Measurements from ENCODE around the gene ARHGEF33. TPM values are rescaled to one million over a fixed set of nuclear protein-coding genes. Genes with fewer than 3 reads are reported as not detected.
"Not testable (repeated sequence)": the region's sequence is repeated elsewhere in the genome, so short reads cannot be mapped to it uniquely, and the experiment has no call there.

Gene ARHGEF33
- total and polyA plus RNA-seq, 10 donors, result 0.04 to 2.0 (median 0.40) TPM

DNA sequence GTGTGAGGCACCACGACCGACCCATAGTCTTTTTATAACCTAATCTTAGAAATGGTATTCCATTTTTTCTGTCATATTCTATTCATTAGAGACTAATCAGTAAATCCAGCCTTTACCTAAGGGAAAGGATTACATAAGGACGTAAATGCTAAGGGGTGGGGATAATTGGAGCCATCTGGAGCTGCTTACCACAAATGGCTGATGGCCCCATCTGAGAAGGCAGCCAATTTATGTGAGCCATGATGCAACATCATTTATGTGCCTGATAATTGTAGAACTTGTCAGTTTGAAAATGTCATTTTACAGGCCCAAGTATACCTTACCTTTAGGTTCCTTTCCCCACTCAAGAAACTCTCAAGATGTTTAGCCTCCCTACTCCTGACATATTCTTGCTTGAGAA, 44.0 kb downstream of the ARHGEF33 start:
- no peak for TF ChIP-seq POLR2AphosphoS5 (IDR thresholded peaks at IDR 0.05)
- TF ChIP-seq, protein P1, sequence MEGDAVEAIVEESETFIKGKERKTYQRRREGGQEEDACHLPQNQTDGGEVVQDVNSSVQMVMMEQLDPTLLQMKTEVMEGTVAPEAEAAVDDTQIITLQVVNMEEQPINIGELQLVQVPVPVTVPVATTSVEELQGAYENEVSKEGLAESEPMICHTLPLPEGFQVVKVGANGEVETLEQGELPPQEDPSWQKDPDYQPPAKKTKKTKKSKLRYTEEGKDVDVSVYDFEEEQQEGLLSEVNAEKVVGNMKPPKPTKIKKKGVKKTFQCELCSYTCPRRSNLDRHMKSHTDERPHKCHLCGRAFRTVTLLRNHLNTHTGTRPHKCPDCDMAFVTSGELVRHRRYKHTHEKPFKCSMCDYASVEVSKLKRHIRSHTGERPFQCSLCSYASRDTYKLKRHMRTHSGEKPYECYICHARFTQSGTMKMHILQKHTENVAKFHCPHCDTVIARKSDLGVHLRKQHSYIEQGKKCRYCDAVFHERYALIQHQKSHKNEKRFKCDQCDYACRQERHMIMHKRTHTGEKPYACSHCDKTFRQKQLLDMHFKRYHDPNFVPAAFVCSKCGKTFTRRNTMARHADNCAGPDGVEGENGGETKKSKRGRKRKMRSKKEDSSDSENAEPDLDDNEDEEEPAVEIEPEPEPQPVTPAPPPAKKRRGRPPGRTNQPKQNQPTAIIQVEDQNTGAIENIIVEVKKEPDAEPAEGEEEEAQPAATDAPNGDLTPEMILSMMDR (IDR thresholded peaks at IDR 0.05 in 8 of 11, conservative IDR thresholded peaks at IDR 0.05 in 3 of 11), result no peak
- no peak for TF ChIP-seq POLR2A (IDR thresholded peaks at IDR 0.05)
- Histone ChIP-seq H3K27ac (no peak overlapping the region), H3K9me3 (no peaks in the 10 kb centered on the region), H3K4me3 (no peak overlapping the region), H3K4me1 (no peaks in the 10 kb centered on the region), H3K27me3 (replicated peaks in 1 of 7) (no peaks in the 10 kb centered on the region), H3K36me3 (no peaks in the 10 kb centered on the region)
- DNase-seq, result no peak
- intact Hi-C loops (cut with DNase I; ENCODE audit: low total_unique reads), result no loop called here
- WGBS, 5 donors, result 92 to 96% (median 94%) methylated on average over 3 of the region's 3 CpGs

DNA sequence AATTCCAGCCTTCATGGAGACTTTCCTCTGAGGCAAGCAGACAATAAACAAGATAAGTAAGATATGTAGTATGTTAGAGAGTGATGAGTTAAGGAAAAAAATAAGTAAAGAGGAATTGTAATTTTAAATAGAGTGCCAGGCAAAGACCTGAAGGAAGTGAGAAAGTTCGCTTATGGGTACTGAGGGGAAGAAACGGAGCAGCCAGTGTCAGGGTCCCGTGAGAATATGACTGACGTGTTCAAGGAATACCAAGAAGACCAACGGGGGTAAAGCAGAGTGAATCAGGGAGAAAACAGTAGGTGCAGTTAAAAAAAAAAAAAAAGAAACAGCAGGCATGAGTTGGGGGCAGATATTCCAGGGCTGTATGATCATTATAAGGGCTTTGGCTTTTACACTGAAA, 45.1 kb downstream of the ARHGEF33 start:
- no peaks in the 10 kb centered on the region for H3K4me1 ChIP-seq
- no peak overlapping the region for H3K4me3 ChIP-seq
- TF ChIP-seq, protein P1 (IDR thresholded peaks at IDR 0.05 in 8 of 11, conservative IDR thresholded peaks at IDR 0.05 in 3 of 11), result no peak
- no peak for TF ChIP-seq POLR2AphosphoS5 (IDR thresholded peaks at IDR 0.05)
- no peak for TF ChIP-seq POLR2A (IDR thresholded peaks at IDR 0.05)
- H3K9me3 ChIP-seq, result no peaks in the 10 kb centered on the region
- H3K27ac ChIP-seq, result no peak overlapping the region
- no peak for DNase-seq
- 60 to 75% (median 74%) methylated on average over 5 of the region's 5 CpGs for WGBS, 5 donors
- intact Hi-C loops (cut with DNase I; ENCODE audit: low total_unique reads), result no loop called here
- no peaks in the 10 kb centered on the region for H3K36me3 ChIP-seq
- H3K27me3 ChIP-seq (replicated peaks in 1 of 7), result no peaks in the 10 kb centered on the region

DNA sequence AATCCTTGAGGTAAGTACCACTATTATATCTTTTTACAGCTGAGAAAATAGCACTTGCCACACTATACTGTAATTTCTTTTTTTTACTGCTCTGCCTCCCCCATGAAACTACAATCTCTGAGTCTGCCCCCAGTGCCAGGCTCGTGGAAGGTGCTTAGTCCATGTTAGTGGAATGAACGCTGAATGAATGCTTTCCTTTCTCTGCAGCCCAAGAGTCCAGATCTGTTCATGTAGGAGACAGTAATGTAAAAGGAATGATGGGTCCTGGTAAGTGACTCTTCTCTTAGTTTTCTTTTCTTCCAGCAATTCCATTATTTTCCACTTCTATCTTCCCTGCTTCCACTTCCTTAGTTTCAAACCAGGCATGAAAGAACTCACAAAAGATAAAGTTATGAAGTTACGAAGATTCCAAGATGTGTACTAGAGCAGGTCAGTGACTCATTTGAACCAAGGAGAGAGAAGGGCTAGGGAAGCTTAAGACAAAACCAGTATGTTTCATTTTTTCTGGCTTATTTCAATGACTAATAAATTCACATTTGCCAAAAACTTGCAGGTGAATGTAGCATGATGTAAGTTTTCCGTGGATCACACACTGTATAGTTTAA, 46.0 kb downstream of the ARHGEF33 start:
- Histone ChIP-seq H3K36me3 (no peaks in the 10 kb centered on the region), H3K4me3 (no peak overlapping the region), H3K4me1 (no peaks in the 10 kb centered on the region), H3K9me3 (no peaks in the 10 kb centered on the region), H3K27me3 (replicated peaks in 1 of 7) (no peaks in the 10 kb centered on the region), H3K27ac (no peak overlapping the region)
- intact Hi-C loops (cut with DNase I; ENCODE audit: low total_unique reads), result no loop called here
- DNase-seq, result no peak
- 88 to 90% (median 89%) methylated on average over 4 of the region's 4 CpGs for whole genome bisulfite sequencing, 5 donors
- TF ChIP-seq POLR2A (IDR thresholded peaks at IDR 0.05) (no peak), POLR2AphosphoS5 (IDR thresholded peaks at IDR 0.05) (no peak)
- TF ChIP-seq, protein P1 (IDR thresholded peaks at IDR 0.05 in 8 of 11, conservative IDR thresholded peaks at IDR 0.05 in 3 of 11), result no peak

DNA sequence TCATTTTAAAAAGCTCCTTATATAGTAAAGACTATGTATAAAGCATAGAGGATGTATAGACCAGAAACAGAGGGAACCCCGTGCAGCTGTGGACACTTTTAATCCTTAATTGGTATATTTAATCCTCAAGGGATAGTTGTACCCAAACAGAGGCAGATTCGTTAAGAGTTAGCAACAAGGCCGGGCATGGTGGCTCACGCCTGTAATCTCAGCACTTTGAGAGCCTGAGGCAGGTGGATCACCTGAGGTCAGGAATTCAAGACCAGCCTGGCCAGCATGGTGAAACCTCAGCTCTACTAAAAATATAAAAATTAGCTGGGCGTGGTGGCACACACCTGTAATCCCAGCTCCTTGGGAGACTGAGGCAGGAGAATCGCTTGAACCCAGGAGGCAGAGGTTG, 46.8 kb downstream of the ARHGEF33 start:
- H3K36me3 ChIP-seq; H3K4me1 ChIP-seq; intact Hi-C loops (cut with DNase I; ENCODE audit: low total_unique reads); H3K4me3 ChIP-seq; H3K27me3 ChIP-seq (replicated peaks in 1 of 7); H3K27ac ChIP-seq; H3K9me3 ChIP-seq; DNase-seq: not testable (repeated sequence)
- WGBS, 5 donors, result 85 to 97% (median 90%) methylated on average over 6 of the region's 6 CpGs

DNA sequence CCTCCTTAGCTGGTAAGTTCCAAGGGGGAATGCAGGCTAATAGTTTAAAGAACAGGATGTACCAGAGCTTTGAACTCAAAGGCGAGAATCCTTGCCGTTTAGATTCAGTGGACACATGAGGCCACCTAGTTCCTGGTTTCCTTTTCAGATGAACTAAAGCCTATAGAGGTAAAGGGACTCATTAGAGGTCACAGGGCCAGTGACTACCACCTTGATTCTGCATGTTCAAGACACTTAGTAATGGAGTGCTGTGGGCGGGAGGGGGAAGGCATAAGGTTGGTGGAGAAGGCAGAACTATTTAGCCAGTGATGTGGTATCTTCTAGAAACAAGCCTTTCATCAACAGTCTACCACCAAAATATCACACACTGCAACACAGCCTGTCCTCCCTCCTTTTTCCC, 47.9 kb downstream of the ARHGEF33 start:
- no peaks in the 10 kb centered on the region for H3K4me1 ChIP-seq
- DNase-seq, result no peak
- H3K9me3 ChIP-seq, result no peaks in the 10 kb centered on the region
- intact Hi-C loops (cut with DNase I; ENCODE audit: low total_unique reads), result no loop called here
- no peak for TF ChIP-seq POLR2A (IDR thresholded peaks at IDR 0.05)
- no peaks in the 10 kb centered on the region for H3K36me3 ChIP-seq
- H3K27me3 ChIP-seq (replicated peaks in 1 of 7), result no peaks in the 10 kb centered on the region
- no peak overlapping the region for H3K27ac ChIP-seq
- 72 to 91% (median 83%) methylated on average over 3 of the region's 3 CpGs for WGBS, 5 donors
- H3K4me3 ChIP-seq, result no peak overlapping the region

All from spleen (tissue), 11 donors.